HEK293 (cell line): ENCODE results near the gene PRKD3.

Experiments used
- CTCF ChIA-PET: fragments of 350-600 bp; formaldehyde crosslinking; extraction: SDS; loops from one replicate; lab custom pipeline; 2021; ENCODE audit warnings: antibody characterized with exemption; lab: Yijun Ruan, JAX
- POLR2A ChIA-PET: fragments of 300-600 bp; formaldehyde crosslinking; extraction: SDS; loops from one replicate; lab custom pipeline; 2020; ENCODE audit warnings: antibody characterized with exemption, inconsistent platforms; lab: Yijun Ruan, JAX
- H3K27ac ChIP-seq: fragments of 200-500 bp; sonication (Bioruptor generic); 2 replicates; pipeline ENCODE4 v1.5.1; 2014; ENCODE audit warnings: low read depth, low read length, control low read depth, inconsistent platforms; ENCODE audit errors: extremely low read depth
- H3K36me3 ChIP-seq, 2 experiments: fragments of 200-500 bp in 1 of 2; sonication (Bioruptor generic) in 1 of 2; 1 replicate in 1 of 2; 2 replicates in 1 of 2; pipeline ENCODE4 v1.5.1; 2014 to 2017; ENCODE audit warnings: inconsistent platforms in 2 of 2, low read length in 2 of 2; ENCODE audit not compliant: control insufficient read depth in 2 of 2, insufficient read depth in 1 of 2
- H3K4me1 ChIP-seq: fragments of 200-500 bp; sonication (Bioruptor generic); 2 replicates; pipeline ENCODE4 v1.5.1; 2014; ENCODE audit warnings: mild to moderate bottlenecking, low read length, inconsistent platforms; ENCODE audit not compliant: control insufficient read depth, insufficient read depth
- H3K4me3 ChIP-seq: 2 replicates; pipeline ENCODE4 v1.5.1; 2011; ENCODE audit warnings: low read depth, mild to moderate bottlenecking, control low read depth, low read length, moderate library complexity
- H3K9me3 ChIP-seq: fragments of 200-500 bp; sonication (Bioruptor generic); 2 replicates; pipeline ENCODE4 v1.5.1; 2014; ENCODE audit warnings: low read depth, low read length, inconsistent platforms; ENCODE audit not compliant: control insufficient read depth, insufficient read depth
- EGR2 ChIP-seq: fragments of 450-650 bp; formaldehyde crosslinking; IDR thresholded peaks from 2 replicates; pipeline ENCODE4 v1.5.1; 2016; ENCODE audit warnings: low read depth, missing biosample characterization, missing genetic modification characterization
- KLF1 ChIP-seq: fragments of 450-650 bp; formaldehyde crosslinking; IDR thresholded peaks from 2 replicates; pipeline ENCODE4 v1.5.1; 2016; ENCODE audit warnings: missing biosample characterization, missing genetic modification characterization
- MEIS1 ChIP-seq: sonication (generic); formaldehyde crosslinking; IDR thresholded peaks from 2 replicates; pipeline ENCODE4 v1.8.1; 2022; ENCODE audit warnings: missing genetic modification reagents, mild to moderate bottlenecking, borderline replicate concordance
- OSR2 ChIP-seq: fragments of 450-650 bp; formaldehyde crosslinking; IDR thresholded peaks from 2 replicates; pipeline ENCODE4 v1.5.1; 2016; ENCODE audit warnings: missing biosample characterization, missing genetic modification characterization
- OVOL3 ChIP-seq: fragments of 450-650 bp; formaldehyde crosslinking; IDR thresholded peaks from 2 replicates; pipeline ENCODE4 v1.5.1; 2016; ENCODE audit warnings: missing biosample characterization, missing genetic modification characterization
- PRDM1 ChIP-seq: fragments of 450-650 bp; formaldehyde crosslinking; IDR thresholded peaks from 2 replicates; pipeline ENCODE4; 2016; ENCODE audit warnings: missing biosample characterization, missing genetic modification characterization
- PRDM2 ChIP-seq: fragments of 450-650 bp; formaldehyde crosslinking; IDR thresholded peaks from 2 replicates; pipeline ENCODE4 v1.5.1; 2016; ENCODE audit warnings: missing biosample characterization, missing genetic modification characterization, borderline replicate concordance
- YY1 ChIP-seq: fragments of 450-650 bp; formaldehyde crosslinking; IDR thresholded peaks from 2 replicates; pipeline ENCODE4 v1.5.1; 2018; ENCODE audit warnings: missing biosample characterization, missing genetic modification characterization
- ZBTB17 ChIP-seq: fragments of 450-650 bp; formaldehyde crosslinking; IDR thresholded peaks from 2 replicates; pipeline ENCODE4 v1.5.1; 2016; ENCODE audit warnings: missing biosample characterization, missing genetic modification characterization
- ZBTB48 ChIP-seq: fragments of 450-650 bp; formaldehyde crosslinking; IDR thresholded peaks from 2 replicates; pipeline ENCODE4 v1.5.1; 2016; ENCODE audit warnings: missing biosample characterization, missing genetic modification characterization
- ZNF19 ChIP-seq: fragments of 450-650 bp; formaldehyde crosslinking; IDR thresholded peaks from 2 replicates; pipeline ENCODE4; 2016; ENCODE audit warnings: missing biosample characterization, missing genetic modification characterization, low read depth
- ZNF362 ChIP-seq: fragments of 450-650 bp; formaldehyde crosslinking; IDR thresholded peaks from 2 replicates; pipeline ENCODE4 v1.5.1; 2016; ENCODE audit warnings: missing biosample characterization, missing genetic modification characterization
- ZNF433 ChIP-seq: fragments of 450-650 bp; formaldehyde crosslinking; IDR thresholded peaks from 2 replicates; pipeline ENCODE4 v1.5.1; 2016; ENCODE audit warnings: missing biosample characterization, missing genetic modification characterization, low read depth
- ZNF549 ChIP-seq: fragments of 450-650 bp; IDR thresholded peaks from 2 replicates; pipeline ENCODE4 v1.5.1; 2018; ENCODE audit warnings: missing biosample characterization, missing genetic modification characterization, mild to moderate bottlenecking, inconsistent platforms, moderate library complexity
- ZNF571 ChIP-seq: fragments of 450-650 bp; formaldehyde crosslinking; IDR thresholded peaks from 2 replicates; pipeline ENCODE4 v1.5.0; 2017; ENCODE audit warnings: missing biosample characterization, missing genetic modification characterization
- ZNF629 ChIP-seq: fragments of 450-650 bp; formaldehyde crosslinking; IDR thresholded peaks from 2 replicates; pipeline ENCODE4 v1.5.1; 2017; ENCODE audit warnings: missing biosample characterization, missing genetic modification characterization
- ZNF707 ChIP-seq: fragments of 450-650 bp; formaldehyde crosslinking; IDR thresholded peaks from 2 replicates; pipeline ENCODE4 v1.5.1; 2016; ENCODE audit warnings: missing biosample characterization, missing genetic modification characterization
- ZSCAN4 ChIP-seq: fragments of 450-650 bp; formaldehyde crosslinking; IDR thresholded peaks from 2 replicates; pipeline ENCODE4 v1.5.1; 2017; ENCODE audit warnings: missing biosample characterization, missing genetic modification characterization

The PRKD3 gene

GRCh38 chr2:37344453-37345361 is 20.1 kb upstream of the PRKD3 start, which contains the start of gene QPCT (continued):
- TF ChIP-seq PRDM2 (tag by site-specific recombination) (no peak), YY1 (tag by site-specific recombination) (no peak), KLF1 (tag by site-specific recombination) (no peak), ZNF629 (peak; percentile 63), ZNF19 (tag by site-specific recombination) (no peak), ZNF362 (tag by site-specific recombination) (no peak), ZNF707 (tag by site-specific recombination) (no peak), ZBTB48 (tag by site-specific recombination) (peak; percentile 91), ZNF549 (tag by site-specific recombination) (no peak), OSR2 (tag by site-specific recombination) (no peak)

GRCh38 chr2:37343537-37344434 is 19.2 kb upstream of the PRKD3 start:
- peak; percentile 47; the same call in 1 of the 2 replicates for TF ChIP-seq ZBTB17 (tag by site-specific recombination)
- TF ChIP-seq MEIS1 (CRISPR knock-in tag) = no peak
- no peak for TF ChIP-seq OVOL3 (tag by site-specific recombination)
- TF ChIP-seq ZNF433 (tag by site-specific recombination) = no peak
- no peak for TF ChIP-seq ZNF571 (tag by site-specific recombination)
- TF ChIP-seq EGR2 = 0 out of 2 replicates have a peak, but pooled peaks have one; percentile 8
- TF ChIP-seq ZSCAN4 = 0 out of 2 replicates have a peak, but pooled peaks have one; percentile 2
- 0 out of 2 replicates have a peak, but pooled peaks have one; percentile 15 for TF ChIP-seq PRDM1 (tag by site-specific recombination)
- H3K4me3 ChIP-seq = peak overlapping the region; percentile 66
- no peaks in the 10 kb centered on the region for H3K36me3 ChIP-seq
- ChIA-PET CTCF (interaction anchor here (0.7 to 1.7 kb wide), 10 partner anchors 13 to 533 kb away, joined by 3 to 6 read pairs (median 4); no protein-coding TSS in a partner anchor), POLR2A (interaction anchor here (0.6 to 1.4 kb wide), 2 partner anchors 34 to 45 kb away, joined by 3 to 7 read pairs; no protein-coding TSS in a partner anchor)
- H3K4me1 ChIP-seq = peaks cover 10% of the 10 kb centered on the region
- H3K9me3 ChIP-seq = no peaks in the 10 kb centered on the region
- H3K27ac ChIP-seq = peak overlapping the region; percentile 93
